Psoas muscle (tissue), 8 donors: ENCODE measurements around the gene LGMN. TPM values are rescaled to one million over a fixed set of nuclear protein-coding genes. Genes with fewer than 3 reads are reported as not detected.

Source experiments
- ATAC-seq, 4 donors: fragments of 200-7000 bp; cut with Tn5 transposase; one replicate each; pipeline ENCODE4 v1.9.1; 2020; ENCODE audit warnings: moderate library complexity in 3 of 4, mild to moderate bottlenecking in 2 of 4
- DNase-seq, 2 donors: peaks; one replicate each; pipeline ENCODE4 v3.0.0-alpha.2; 2020
- H3K27ac ChIP-seq: fragments of 200-600 bp; one replicate; pipeline ENCODE4 v1.8.0; 2022
- H3K27me3 ChIP-seq, 3 donors: fragments of 200-600 bp in 1 of 3; one replicate each; pipeline versions ENCODE4 v1.6.1 to v1.8.0; 2013 to 2022; ENCODE audit warnings: low read length in 2 of 3, mild to moderate bottlenecking in 2 of 3, moderate library complexity in 1 of 3; ENCODE audit not compliant: insufficient read depth in 3 of 3
- H3K36me3 ChIP-seq, 2 donors: fragments of 200-600 bp in 1 of 2; one replicate each; pipeline versions ENCODE4 v1.6.1 to v1.8.0; 2013 to 2022; ENCODE audit warnings: low read depth in 1 of 2, mild to moderate bottlenecking in 1 of 2, moderate library complexity in 1 of 2; ENCODE audit not compliant: insufficient read depth in 1 of 2
- H3K4me1 ChIP-seq: fragments of 200-600 bp; one replicate; pipeline ENCODE4 v1.8.0; 2022
- H3K4me3 ChIP-seq: fragments of 200-600 bp; one replicate; pipeline ENCODE4 v1.8.0; 2022; ENCODE audit warnings: mild to moderate bottlenecking
- H3K9me3 ChIP-seq: fragments of 200-600 bp; one replicate; pipeline ENCODE4 v1.8.0; 2022
- WGBS, 3 donors: extraction: QIAGEN DNeasy Blood & Tissue Kit; methylation state at CpG; one replicate each; pipeline versions ENCODE4 v1.1.6 to v1.1.7; 2013; 5-methylcytosine and 5-hydroxymethylcytosine counted together
- intact Hi-C, 2 donors: fragments of 100-400 bp; cut with DNase I; formaldehyde crosslinking; loops; one replicate each; pipeline versions ENCODE4 v1.11.0 to v1.14.2; 2022
- polyA plus RNA-seq, 3 donors: library from polyadenylated mRNA; stranded (reverse); fragments of 200-250 nt; gene quantifications; one replicate each; pipeline ENCODE4 v1.2.3, GENCODE V29; 2013
- total RNA-seq, 4 donors: library from RNA; stranded (reverse); fragmentation: NEBNext Ultra II Directional in 2 of 4; extraction: Animal tissue kit (Norgen Biotek cat#: 25700) in 2 of 4; gene quantifications; one replicate each; pipeline versions ENCODE4 v1.2.1 to v1.2.4, GENCODE V29; 2021 to 2023
- TF ChIP-seq, protein P1 (sequence below): fragments of 200-600 bp; IDR thresholded peaks from one replicate; pipeline ENCODE4 v1.8.0; 2022; ENCODE audit warnings: antibody characterized with exemption
- donor health status: healthy with polysubstance abuse.
- donor health status: DM: no; HTN: no; CAD: no; lungs with moderate emphysema.
- donor health status: Bipolar disorder and iron deficiency.
- donor health status: healthy.
- donor health status: DM: yes; HTN: yes; CAD: no.
- donor health status: DM: no; HTN: no; CAD: no.
- donor health status: DM: no; HTN: no; CAD: no.
- donor health status: DM: yes; HTN: yes; CAD: no.

The LGMN gene
- total and polyA plus RNA-seq, 7 donors: 27.2 to 56.8 (median 49.3) TPM

DNA sequence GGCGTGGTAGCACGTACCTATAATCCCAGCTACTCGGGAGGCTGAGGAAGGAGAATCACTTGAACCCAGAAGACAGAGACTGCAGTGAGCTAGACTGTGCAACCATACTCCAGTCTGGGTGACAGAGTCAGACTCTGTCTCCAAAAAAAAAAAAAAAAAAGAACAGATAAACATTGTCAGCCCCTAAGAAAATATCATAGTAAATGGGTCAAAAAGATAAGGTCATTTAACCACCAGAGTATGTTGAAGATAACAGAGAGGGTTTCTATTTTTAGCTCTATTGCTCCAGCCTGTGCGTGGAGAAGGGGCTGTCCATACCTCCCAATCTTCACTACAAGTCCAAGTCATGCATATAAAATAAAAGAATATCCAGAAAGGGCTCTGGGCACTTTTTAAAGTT, 15.4 kb downstream of the LGMN start:
- intact Hi-C loops: no loop called here
- no peak for ATAC-seq
- Histone ChIP-seq H3K27me3 (no peaks in the 10 kb centered on the region), H3K36me3 (peaks cover 6 to 35% of the 10 kb centered on the region in 2 donors), H3K9me3 (no peaks in the 10 kb centered on the region), H3K4me3 (no peak overlapping the region), H3K4me1 (peaks cover 4% of the 10 kb centered on the region), H3K27ac (no peak overlapping the region)
- TF ChIP-seq, protein P1, sequence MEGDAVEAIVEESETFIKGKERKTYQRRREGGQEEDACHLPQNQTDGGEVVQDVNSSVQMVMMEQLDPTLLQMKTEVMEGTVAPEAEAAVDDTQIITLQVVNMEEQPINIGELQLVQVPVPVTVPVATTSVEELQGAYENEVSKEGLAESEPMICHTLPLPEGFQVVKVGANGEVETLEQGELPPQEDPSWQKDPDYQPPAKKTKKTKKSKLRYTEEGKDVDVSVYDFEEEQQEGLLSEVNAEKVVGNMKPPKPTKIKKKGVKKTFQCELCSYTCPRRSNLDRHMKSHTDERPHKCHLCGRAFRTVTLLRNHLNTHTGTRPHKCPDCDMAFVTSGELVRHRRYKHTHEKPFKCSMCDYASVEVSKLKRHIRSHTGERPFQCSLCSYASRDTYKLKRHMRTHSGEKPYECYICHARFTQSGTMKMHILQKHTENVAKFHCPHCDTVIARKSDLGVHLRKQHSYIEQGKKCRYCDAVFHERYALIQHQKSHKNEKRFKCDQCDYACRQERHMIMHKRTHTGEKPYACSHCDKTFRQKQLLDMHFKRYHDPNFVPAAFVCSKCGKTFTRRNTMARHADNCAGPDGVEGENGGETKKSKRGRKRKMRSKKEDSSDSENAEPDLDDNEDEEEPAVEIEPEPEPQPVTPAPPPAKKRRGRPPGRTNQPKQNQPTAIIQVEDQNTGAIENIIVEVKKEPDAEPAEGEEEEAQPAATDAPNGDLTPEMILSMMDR: no peak
- DNase-seq: no peak
- 78 to 84% (median 83%) methylated on average over 4 of the region's 4 CpGs for WGBS, 3 donors

DNA sequence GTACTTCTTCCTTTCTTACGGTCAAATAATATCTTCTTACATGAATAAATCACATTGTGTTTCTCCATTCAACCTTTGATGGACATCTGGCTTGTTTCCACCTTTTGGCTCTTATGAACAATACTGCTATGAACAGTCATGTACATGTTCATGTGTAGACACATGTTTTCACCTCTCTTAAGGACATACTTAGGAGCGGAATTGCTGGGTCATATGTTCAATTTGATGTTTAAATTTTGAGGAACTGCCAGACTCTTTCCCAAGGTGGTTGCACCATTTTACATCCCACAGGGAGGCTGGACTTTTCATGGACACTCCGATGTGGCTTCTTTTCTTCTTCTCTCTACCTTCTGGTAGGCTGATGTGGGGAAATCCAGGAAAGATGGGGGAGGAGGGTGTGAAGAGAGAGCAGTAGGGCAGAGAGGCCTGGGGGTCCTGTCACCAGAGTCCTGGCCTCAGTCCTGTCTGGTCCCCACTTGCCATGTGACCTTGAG, 16.8 kb downstream of the LGMN start:
- Histone ChIP-seq H3K27ac (no peak overlapping the region), H3K4me1 (peaks cover 4% of the 10 kb centered on the region), H3K36me3 (peaks cover 6 to 35% of the 10 kb centered on the region in 2 donors), H3K4me3 (no peak overlapping the region), H3K9me3 (no peaks in the 10 kb centered on the region), H3K27me3 (no peaks in the 10 kb centered on the region)
- intact Hi-C loops: no loop called here
- no peak for DNase-seq
- WGBS, 3 donors: 96 to 99% (median 97%) methylated on average over 3 of the region's 3 CpGs
- no peak for ATAC-seq
- TF ChIP-seq, protein P1: no peak

DNA sequence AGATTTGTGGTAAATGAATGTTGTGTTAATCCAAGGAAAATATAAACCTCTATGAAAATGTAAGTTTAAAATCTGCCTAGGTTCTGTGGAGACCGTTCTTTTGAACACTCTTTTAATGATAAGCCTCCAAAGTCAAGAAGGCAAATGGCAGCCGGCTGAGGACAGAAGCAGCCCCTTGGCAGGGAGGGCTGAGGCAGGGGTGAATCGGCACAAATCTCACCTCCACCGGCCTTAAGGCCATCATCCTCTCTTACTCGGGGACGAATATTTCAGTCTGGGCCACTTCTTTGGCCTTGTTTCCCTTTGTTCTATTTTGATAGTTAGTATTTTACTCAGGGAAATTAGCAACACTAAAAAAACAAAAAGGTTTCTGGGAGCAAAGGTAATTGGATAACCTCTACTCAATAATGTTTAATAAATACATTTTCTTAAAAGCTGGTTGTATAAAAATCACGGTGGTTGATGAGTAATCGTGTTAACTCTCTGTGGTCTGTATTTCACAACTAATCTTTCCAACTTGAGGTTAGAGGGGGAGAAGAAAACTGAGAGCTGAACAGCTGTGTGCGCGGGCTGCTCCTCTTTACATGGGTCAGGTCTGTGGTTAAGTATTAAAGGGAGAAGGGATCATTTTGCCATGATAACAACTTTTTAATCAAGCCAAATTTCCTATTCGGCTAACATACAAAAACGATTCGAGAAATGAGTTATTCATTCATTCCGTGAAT, 18.6 kb downstream of the LGMN start:
- intact Hi-C loops: no loop called here
- WGBS, 3 donors: 67 to 73% (median 72%) methylated on average over 14 of the region's 14 CpGs
- ATAC-seq (peak in 1 of 4 donors; percentile 51), DNase-seq (no peak)
- peaks cover 7% of the 10 kb centered on the region for H3K4me1 ChIP-seq
- H3K4me3 ChIP-seq: no peak overlapping the region
- TF ChIP-seq, protein P1: no peak
- H3K36me3 ChIP-seq: peaks cover 6 to 35% of the 10 kb centered on the region in 2 donors
- no peaks in the 10 kb centered on the region for H3K9me3 ChIP-seq
- no peak overlapping the region for H3K27ac ChIP-seq
- no peaks in the 10 kb centered on the region for H3K27me3 ChIP-seq

DNA sequence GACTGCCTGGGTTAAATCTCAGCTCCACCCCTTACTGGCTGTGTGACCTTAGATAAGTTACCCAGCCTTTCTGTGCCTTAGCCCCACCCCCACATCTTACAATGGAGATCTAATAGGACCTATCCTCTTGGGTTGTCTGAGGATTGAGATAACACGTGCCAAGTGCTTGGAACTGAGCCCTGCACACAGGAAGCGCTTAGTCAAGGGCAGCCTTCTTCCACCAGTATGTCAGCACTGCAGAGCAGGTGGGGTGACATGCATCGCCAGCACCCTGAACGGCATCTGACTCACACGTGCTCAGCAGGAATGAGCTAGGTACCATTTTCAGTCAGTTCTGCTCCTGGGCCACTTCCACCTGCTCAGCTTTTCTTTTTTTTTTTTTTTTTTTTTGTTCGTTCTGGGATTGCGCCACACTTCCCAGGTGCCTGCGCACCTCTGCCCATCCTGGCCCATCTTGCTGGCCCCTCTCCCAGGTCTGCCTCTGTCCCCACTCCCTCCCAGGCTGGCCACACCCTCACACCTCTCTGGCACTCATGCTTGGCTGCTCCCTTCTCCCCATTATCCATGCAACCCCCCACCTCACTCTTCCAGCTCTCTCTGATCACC, 19.6 kb downstream of the LGMN start:
- H3K36me3 ChIP-seq: peaks cover 6 to 35% of the 10 kb centered on the region in 2 donors
- TF ChIP-seq, protein P1: no peak
- no peak overlapping the region for H3K4me3 ChIP-seq
- WGBS, 3 donors: 56 to 69% (median 63%) methylated on average over 8 of the region's 8 CpGs
- no peak for DNase-seq
- H3K9me3 ChIP-seq: no peaks in the 10 kb centered on the region
- H3K27me3 ChIP-seq: no peaks in the 10 kb centered on the region
- no peak overlapping the region for H3K27ac ChIP-seq
- intact Hi-C loops: no loop called here
- H3K4me1 ChIP-seq: peaks cover 12% of the 10 kb centered on the region
- ATAC-seq: peak; percentile 19 to 83 (median 62)
